H1 (cell line): ENCODE data around the gene CLDN34. TPM values are rescaled to one million over a fixed set of nuclear protein-coding genes. Genes with fewer than 3 reads are reported as not detected.

Experiments
- CTCF ChIA-PET: fragments of 300-600 bp; sonication (Branson Sonifier 250); formaldehyde crosslinking; loops from one replicate; lab custom pipeline; 2021; ENCODE audit not compliant: partially characterized antibody; lab: Charles Lee
- POLR2A ChIA-PET: fragments of 300-600 bp; sonication (Branson Sonifier 250); formaldehyde crosslinking; loops from one replicate; lab custom pipeline; 2021; ENCODE audit warnings: inconsistent platforms; ENCODE audit not compliant: partially characterized antibody; lab: Charles Lee
- DNase-seq, 2 experiments: peaks; one replicate each; pipeline versions ENCODE4 v3.0.0 to v3.0.0-alpha.2; 2010 to 2022; ENCODE audit warnings: low spot score in 2 of 2, low read depth in 1 of 2, mixed read lengths in 1 of 2
- FAIRE-seq: peaks from 2 replicates; lab custom pipeline; 2011; peaks lifted over from hg19 to GRCh38; lab: Jason Lieb, UNC
- H2AFZ ChIP-seq: 2 replicates; pipeline ENCODE4 v1.8.1; 2012; ENCODE audit warnings: low read length, inconsistent platforms
- H2AK5ac ChIP-seq: 2 replicates; pipeline ENCODE4 v1.6.1; 2013; ENCODE audit warnings: low read depth, low read length
- H2BK120ac ChIP-seq: replicated peaks from 2 replicates; pipeline ENCODE3; 2013; ENCODE audit warnings: low read depth, low read length, inconsistent platforms
- H2BK12ac ChIP-seq: 2 replicates; pipeline ENCODE4 v1.6.1; 2013; ENCODE audit warnings: low read depth, low read length
- H2BK15ac ChIP-seq: 2 replicates; pipeline ENCODE4 v1.6.1; 2013; ENCODE audit warnings: low read length
- H2BK20ac ChIP-seq: 2 replicates; pipeline ENCODE4 v1.6.1; 2013; ENCODE audit warnings: low read length
- H2BK5ac ChIP-seq: 2 replicates; pipeline ENCODE4 v1.6.1; 2013; ENCODE audit warnings: low read depth, low read length
- H3K14ac ChIP-seq: 2 replicates; pipeline ENCODE4 v1.6.1; 2013; ENCODE audit warnings: inconsistent platforms; ENCODE audit not compliant: insufficient read length
- H3K18ac ChIP-seq: 2 replicates; pipeline ENCODE4 v1.6.1; 2013; ENCODE audit warnings: low read length; ENCODE audit errors: extremely low read depth
- H3K23ac ChIP-seq: 2 replicates; pipeline ENCODE4 v1.6.1; 2013; ENCODE audit warnings: inconsistent platforms; ENCODE audit not compliant: insufficient read length
- H3K23me2 ChIP-seq: 2 replicates; pipeline ENCODE4 v1.6.1; 2013; ENCODE audit warnings: low read depth, low read length
- H3K27ac ChIP-seq: 2 replicates; pipeline ENCODE4 v1.6.1; 2011; ENCODE audit warnings: low read depth, low read length, inconsistent platforms
- H3K27me3 ChIP-seq, 4 experiments: replicated peaks in 1 of 4; 1 replicate in 1 of 4; 2 replicates in 3 of 4; pipeline versions ENCODE4 v1.6.1 to v1.8.1; 2011 to 2013; ENCODE audit warnings: low read length in 3 of 4, mild to moderate bottlenecking in 3 of 4, inconsistent platforms in 2 of 4, mixed read lengths in 2 of 4, moderate library complexity in 1 of 4; ENCODE audit not compliant: control insufficient read depth in 3 of 4, insufficient read depth in 3 of 4; ENCODE audit errors: extremely low read depth in 1 of 4
- H3K36me3 ChIP-seq, 4 experiments: 2 replicates each; pipeline versions ENCODE4 v1.6.1 to v1.8.1; 2011 to 2013; ENCODE audit warnings: mild to moderate bottlenecking in 4 of 4, low read length in 3 of 4, moderate library complexity in 2 of 4, control low read depth in 1 of 4, inconsistent platforms in 1 of 4; ENCODE audit not compliant: insufficient read depth in 4 of 4, control insufficient read depth in 2 of 4
- H3K4ac ChIP-seq: replicated peaks from 2 replicates; pipeline ENCODE3; 2013; ENCODE audit warnings: low read length, low read depth, mixed read lengths, inconsistent platforms; ENCODE audit not compliant: insufficient read length
- H3K4me1 ChIP-seq, 4 experiments: replicated peaks in 1 of 4; 1 replicate in 1 of 4; 2 replicates in 3 of 4; pipeline versions ENCODE4 v1.6.1 to v1.8.1; 2011 to 2013; ENCODE audit warnings: low read length in 3 of 4, inconsistent platforms in 2 of 4, mixed read lengths in 1 of 4; ENCODE audit not compliant: insufficient read depth in 4 of 4, control insufficient read depth in 3 of 4
- H3K4me2 ChIP-seq, 2 experiments: 2 replicates each; pipeline versions ENCODE4 v1.6.1 to v1.8.1; 2011 to 2013; ENCODE audit warnings: low read depth in 2 of 2, low read length in 2 of 2, control low read depth in 1 of 2, inconsistent platforms in 1 of 2, mild to moderate bottlenecking in 1 of 2; ENCODE audit not compliant: insufficient read depth in 1 of 2
- H3K4me3 ChIP-seq, 4 experiments: fragments of 200-600, 300-600 bp in 1 of 4; sonication (generic), shearing (Covaris generic), sonication (Bioruptor Twin) in 1 of 4; 2 replicates each; pipeline versions ENCODE4 v1.5.1 to v1.8.1; 2011 to 2016; ENCODE audit warnings: low read length in 4 of 4, low read depth in 3 of 4, control low read depth in 2 of 4, inconsistent platforms in 2 of 4, mild to moderate bottlenecking in 2 of 4, mixed read lengths in 1 of 4, moderate library complexity in 1 of 4; ENCODE audit not compliant: insufficient read depth in 2 of 4; ENCODE audit errors: extremely low read depth in 1 of 4
- H3K56ac ChIP-seq: replicated peaks from 2 replicates; pipeline ENCODE3; 2013; ENCODE audit warnings: low read depth, mild to moderate bottlenecking, mixed read lengths, low read length, inconsistent platforms; ENCODE audit not compliant: insufficient read length
- H3K79me1 ChIP-seq: 2 replicates; pipeline ENCODE4 v1.6.1; 2013; ENCODE audit warnings: low read depth, low read length, control low read depth
- H3K79me2 ChIP-seq, 2 experiments: 2 replicates each; pipeline versions ENCODE4 v1.6.1 to v1.8.1; 2012 to 2013; ENCODE audit warnings: low read length in 2 of 2, mild to moderate bottlenecking in 2 of 2, inconsistent platforms in 1 of 2; ENCODE audit not compliant: insufficient read depth in 2 of 2, control insufficient read depth in 1 of 2
- H3K9ac ChIP-seq, 4 experiments: replicated peaks in 1 of 4; 1 replicate in 1 of 4; 2 replicates in 3 of 4; pipeline versions ENCODE4 v1.6.1 to v1.8.1; 2011 to 2013; ENCODE audit warnings: low read depth in 3 of 4, low read length in 3 of 4, control low read depth in 2 of 4, mild to moderate bottlenecking in 2 of 4, moderate library complexity in 2 of 4, inconsistent platforms in 1 of 4; ENCODE audit errors: extremely low read depth in 1 of 4
- H3K9me3 ChIP-seq, 2 experiments: 2 replicates each; pipeline versions ENCODE4 v1.6.1 to v1.8.1; 2012 to 2013; ENCODE audit warnings: mild to moderate bottlenecking in 2 of 2, moderate library complexity in 2 of 2, control low read depth in 1 of 2, inconsistent platforms in 1 of 2, low read depth in 1 of 2, low read length in 1 of 2, mixed read lengths in 1 of 2; ENCODE audit not compliant: insufficient read depth in 2 of 2
- H4K20me1 ChIP-seq, 2 experiments: replicated peaks in 1 of 2; 2 replicates each; pipeline versions ENCODE3 to v1.8.1; 2011 to 2013; ENCODE audit warnings: inconsistent platforms in 2 of 2, low read length in 2 of 2, mild to moderate bottlenecking in 1 of 2; ENCODE audit not compliant: insufficient read depth in 2 of 2, control insufficient read depth in 1 of 2
- H4K5ac ChIP-seq: 2 replicates; pipeline ENCODE4 v1.6.1; 2013; ENCODE audit warnings: low read length, low read depth, mixed read lengths, inconsistent platforms; ENCODE audit not compliant: insufficient read length
- H4K8ac ChIP-seq: 2 replicates; pipeline ENCODE4 v1.8.0; 2013; ENCODE audit warnings: mild to moderate bottlenecking, moderate library complexity, low read length, inconsistent platforms; ENCODE audit not compliant: insufficient read depth; ENCODE audit errors: extremely low read depth
- H4K91ac ChIP-seq: replicated peaks from 2 replicates; pipeline ENCODE3; 2013; ENCODE audit warnings: low read length, mixed read lengths, inconsistent platforms; ENCODE audit not compliant: insufficient read length
- CHD2 ChIP-seq: IDR thresholded peaks from 2 replicates; pipeline ENCODE4 v1.6.1; 2012; ENCODE audit warnings: low read length, improper control_type of control experiment
- EP300 ChIP-seq, 2 experiments: IDR thresholded peaks; 1 replicate in 1 of 2; 2 replicates in 1 of 2; pipeline ENCODE4 v1.6.1; 2011 to 2012; ENCODE audit warnings: low read depth in 2 of 2, low read length in 2 of 2, mild to moderate bottlenecking in 2 of 2, borderline replicate concordance in 1 of 2, inconsistent platforms in 1 of 2, moderate library complexity in 1 of 2
- NANOG ChIP-seq: IDR thresholded peaks from 2 replicates; pipeline ENCODE4 v1.6.1; 2011; ENCODE audit warnings: low read length, low read depth, mild to moderate bottlenecking, inconsistent platforms; ENCODE audit not compliant: insufficient read depth, poor library complexity, severe bottlenecking
- POLR2A ChIP-seq, 2 experiments: IDR thresholded peaks; 1 replicate in 1 of 2; 2 replicates in 1 of 2; pipeline ENCODE4 v1.6.1; 2011; ENCODE audit warnings: low read depth in 2 of 2, low read length in 2 of 2, mild to moderate bottlenecking in 2 of 2; ENCODE audit errors: control extremely low read depth in 1 of 2
- POLR2AphosphoS5 ChIP-seq: IDR thresholded peaks from 2 replicates; pipeline ENCODE4 v1.6.1; 2011; ENCODE audit warnings: low read depth, low read length
- POU5F1 ChIP-seq: IDR thresholded peaks from 2 replicates; pipeline ENCODE4 v1.6.1; 2011; ENCODE audit warnings: low read depth, mild to moderate bottlenecking, low read length, moderate library complexity
- RFX5 ChIP-seq: IDR thresholded peaks from 2 replicates; pipeline ENCODE4 v1.6.1; 2011; ENCODE audit warnings: low read depth, low read length, improper control_type of control experiment, borderline replicate concordance
- SIN3A ChIP-seq, 2 experiments: IDR thresholded peaks in 1 of 2; conservative IDR thresholded peaks in 1 of 2; 2 replicates each; pipeline ENCODE4 v1.6.1; 2011 to 2012; ENCODE audit warnings: low read length in 2 of 2, improper control_type of control experiment in 1 of 2, low read depth in 1 of 2, mild to moderate bottlenecking in 1 of 2
- SP1 ChIP-seq: IDR thresholded peaks from 2 replicates; pipeline ENCODE4 v1.6.1; 2011; ENCODE audit warnings: low read depth, low read length
- TEAD4 ChIP-seq: IDR thresholded peaks from 2 replicates; pipeline ENCODE4 v1.6.1; 2012; ENCODE audit warnings: low read depth, low read length, inconsistent platforms, mixed read lengths
- WGBS, 2 experiments: shearing (Covaris generic) in 1 of 2; methylation state at CpG; one replicate each; pipeline versions ENCODE4 v1.1.6 to v1.1.7; 2013 to 2015; ENCODE audit warnings: low lambda C conversion rate in 2 of 2, mixed read lengths in 2 of 2, inconsistent platforms in 1 of 2, low coverage in 1 of 2, missing lambda C conversion rate in 1 of 2; ENCODE audit not compliant: insufficient replicate concordance in 2 of 2, insufficient coverage in 1 of 2, insufficient read length in 1 of 2; ENCODE audit errors: extremely low coverage in 1 of 2, missing lambda C conversion rate in 1 of 2; 5-methylcytosine and 5-hydroxymethylcytosine counted together
- polyA plus RNA-seq, 7 experiments: library from polyadenylated mRNA; depleted of rRNA in 3 of 7; stranded (reverse) in 5 of 7; unstranded in 2 of 7; fragments of >200 nt in 5 of 7; fragments of 200-250 nt in 2 of 7; gene quantifications; 1 replicate in 5 of 7; 2 replicates in 1 of 7; 4 replicates in 1 of 7; pipeline versions ENCODE4 v1.2.1 to v1.2.3, GENCODE V29; 2011 to 2013; ENCODE audit warnings: missing spikeins in 2 of 7, mixed read lengths in 2 of 7
- total RNA-seq: library from RNA; stranded (reverse); fragmentation: NEBNext Ultra II Directional; extraction: Animal tissue kit (Norgen Biotek cat#: 25700); gene quantifications from 2 replicates; pipeline ENCODE4 v1.2.1, GENCODE V29; 2021

Gene CLDN34
- total and polyA plus RNA-seq, 2 of the 8 experiments (the other 6 are each of a cell fraction or from before 2014, with no cell fraction given), result 0.26 to 0.50 TPM

DNA sequence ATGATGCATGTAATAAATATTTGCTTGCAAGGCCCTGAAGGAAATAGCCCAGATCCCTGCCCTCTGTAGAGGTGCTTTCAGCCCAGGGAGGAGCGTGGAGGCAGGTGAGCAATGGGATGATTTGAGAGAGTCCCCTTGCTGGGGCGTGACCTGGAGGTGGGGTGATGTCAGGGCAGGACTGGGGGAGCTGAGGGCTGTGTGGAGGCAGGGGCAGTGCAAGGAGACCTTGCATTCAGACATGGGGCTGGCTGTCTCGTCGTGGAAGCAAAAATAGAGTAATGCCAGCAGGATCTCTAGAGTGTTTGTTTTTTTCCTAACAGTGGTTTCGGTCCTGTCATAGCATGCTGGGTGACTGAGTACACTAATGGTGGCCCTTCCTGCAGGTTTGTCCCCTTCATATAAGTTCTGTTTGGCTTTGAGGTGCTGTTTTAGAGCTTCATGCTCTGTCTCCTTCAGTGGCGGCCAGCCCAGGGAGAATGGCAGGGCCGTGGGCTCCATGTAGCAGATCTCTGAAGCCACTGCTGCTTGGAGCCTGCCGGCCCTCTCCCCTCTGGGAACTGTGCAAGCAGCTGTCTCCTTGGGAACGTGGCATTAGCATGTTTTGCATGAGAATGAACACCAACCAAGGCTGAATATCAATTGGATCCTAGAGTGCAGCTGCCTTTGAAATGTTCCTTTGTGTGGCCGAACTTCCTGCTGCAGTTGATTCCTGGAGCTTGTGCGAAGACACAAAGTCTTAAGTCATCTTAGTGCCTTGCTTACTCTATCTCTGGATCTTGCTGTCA is 39.3 kb upstream of the CLDN34 start:
- H2AK5ac ChIP-seq, result peak overlapping the region; percentile 100
- peak overlapping the region; percentile 100 for H4K91ac ChIP-seq
- H2AFZ ChIP-seq, result no peak overlapping the region
- 0 out of 2 replicates have a peak overlapping the region, but pooled peaks have one; percentile 18 for H2BK20ac ChIP-seq
- peak overlapping the region; percentile 65 for H3K27ac ChIP-seq
- H4K8ac ChIP-seq, result peak overlapping the region; percentile 65; the same call in 1 of the 2 replicates
- H3K9me3 ChIP-seq, result no peaks in the 10 kb centered on the region
- H3K9ac ChIP-seq, result peak overlapping the region in 2 of 4 experiments; percentile 40 to 48; a peak in 2 of 7 replicates
- ChIA-PET POLR2A (interaction anchor here (0.8 to 2.3 kb wide), 2 partner anchors 8 to 122 kb away, joined by 3 to 8 read pairs; no protein-coding TSS in a partner anchor), CTCF (no interaction called here)
- no peaks in the 10 kb centered on the region for H3K27me3 ChIP-seq
- no peak overlapping the region for H3K14ac ChIP-seq
- peak overlapping the region in 3 of 4 experiments; percentile 5 to 47 (median 34); a peak in 5 of 8 replicates for H3K4me3 ChIP-seq
- 5% methylated on average over 11 of the region's 11 CpGs; no CpG with 5 or more reads in 1 of the 2 experiments for whole genome bisulfite sequencing, 2 experiments
- H3K23me2 ChIP-seq, result peaks cover 6% of the 10 kb centered on the region
- H3K4me1 ChIP-seq, result peaks cover 8 to 25% (median 14%) of the 10 kb centered on the region in 4 experiments
- DNase-seq (peak; percentile 57 to 69), FAIRE-seq (peak; percentile 93)
- peaks cover 0 to 2% of the 10 kb centered on the region in 2 experiments for H4K20me1 ChIP-seq
- peak overlapping the region; percentile 100; the same call in 1 of the 2 replicates for H2BK12ac ChIP-seq
- H3K36me3 ChIP-seq, result no peaks in the 10 kb centered on the region; a peak in 1 of 8 replicates
- 0 out of 2 replicates have a peak, but pooled peaks have one; percentile 30 for TF ChIP-seq TEAD4
- TF ChIP-seq POLR2AphosphoS5, result 0 out of 2 replicates have a peak, but pooled peaks have one; percentile 4
- peak; percentile 23 for TF ChIP-seq NANOG
- TF ChIP-seq CHD2, result no peak
- TF ChIP-seq POU5F1, result peak; percentile 88; the same call in 1 of the 2 replicates
- TF ChIP-seq POLR2A (IDR thresholded peaks at IDR 0.05; ENCODE audit: control extremely low read depth in 1 of 2, low read depth in 2 of 2, low read length in 2 of 2), result peak in 1 of 2 experiments; percentile 47; a peak in 1 of 3 replicates
- TF ChIP-seq SP1, result peak; percentile 47; the same call in 1 of the 2 replicates
- TF ChIP-seq SIN3A (conservative IDR thresholded peaks at IDR 0.05 in 1 of 2, IDR thresholded peaks at IDR 0.05 in 1 of 2; ENCODE audit: low read depth in 1 of 2, low read length in 2 of 2), result peak; percentile 6 to 49; a peak in 1 of 4 replicates
- TF ChIP-seq EP300 (IDR thresholded peaks at IDR 0.05; ENCODE audit: borderline replicate concordance in 1 of 2, low read depth in 2 of 2, low read length in 2 of 2), result 0 out of 3 replicates have a peak, but pooled peaks of 1 of the 2 experiments have one; percentile 60
- no peak for TF ChIP-seq RFX5
- H2BK120ac ChIP-seq, result peak overlapping the region; percentile 47
- H3K23ac ChIP-seq, result no peak overlapping the region
- H2BK15ac ChIP-seq, result no peak overlapping the region
- peak overlapping the region; percentile 71 to 96 for H3K4me2 ChIP-seq
- peak overlapping the region; percentile 44 for H3K56ac ChIP-seq
- H3K4ac ChIP-seq, result peak overlapping the region; percentile 100
- peak overlapping the region; percentile 100 for H2BK5ac ChIP-seq
- no peaks in the 10 kb centered on the region; the same call in 1 of the 2 replicates for H3K79me1 ChIP-seq
- peak overlapping the region; percentile 52 for H4K5ac ChIP-seq
- peaks cover 4 to 5% of the 10 kb centered on the region in 2 experiments; a peak in 3 of 4 replicates for H3K79me2 ChIP-seq
- peak overlapping the region; percentile 57; the same call in 1 of the 2 replicates for H3K18ac ChIP-seq
